BE2C (cell line): Measurements from ENCODE around the gene TNNT3.

Source experiments
- DNase-seq: peaks from one replicate; pipeline ENCODE4 v3.0.0-alpha.2; 2020
- H3K27me3 ChIP-seq: fragments of 250-450 bp; sonication (Bioruptor Pico); 2 replicates; pipeline ENCODE4 v1.5.1; 2020; ENCODE audit warnings: mild to moderate bottlenecking
- H3K36me3 ChIP-seq: fragments of 250-450 bp; sonication (Bioruptor Pico); 2 replicates; pipeline ENCODE4 v1.5.1; 2020; ENCODE audit warnings: mild to moderate bottlenecking
- H3K4me1 ChIP-seq: fragments of 250-450 bp; sonication (Bioruptor Pico); 2 replicates; pipeline ENCODE4 v1.5.1; 2020
- H3K4me3 ChIP-seq: 2 replicates; pipeline ENCODE4 v1.5.1; 2011; ENCODE audit warnings: low read depth, low read length
- H3K9me3 ChIP-seq: fragments of 250-450 bp; sonication (Bioruptor Pico); 2 replicates; pipeline ENCODE4 v1.5.1; 2020
- TF ChIP-seq, protein P1 (sequence below): IDR thresholded peaks from 2 replicates; pipeline ENCODE4 v1.5.1; 2012; ENCODE audit warnings: mild to moderate bottlenecking, low read depth, low read length

The TNNT3 gene

DNA sequence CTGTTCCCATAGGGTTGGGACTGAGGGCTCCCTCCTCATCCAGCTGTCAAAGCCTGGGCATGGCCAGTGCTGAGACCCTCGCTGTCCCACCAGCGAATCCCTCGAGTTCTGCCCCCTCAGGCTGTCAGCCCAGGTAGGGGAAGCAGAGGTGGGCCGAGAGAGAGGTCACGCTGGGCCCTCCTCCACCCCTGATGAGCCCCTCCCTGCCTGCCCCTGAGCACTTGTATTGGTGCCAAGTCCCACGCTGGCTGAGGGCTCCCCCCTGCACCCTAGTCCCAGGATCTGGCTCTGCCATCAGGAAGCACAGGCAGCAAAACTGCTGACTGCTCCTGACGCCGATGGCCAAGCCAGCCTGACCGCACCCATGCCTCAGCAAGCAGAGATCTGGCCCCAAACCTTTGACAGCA lies 31.2 kb upstream of the TNNT3 start:
- no peak overlapping the region for H3K4me3 ChIP-seq
- H3K36me3 ChIP-seq, result no peaks in the 10 kb centered on the region
- H3K4me1 ChIP-seq, result no peaks in the 10 kb centered on the region
- no peak for DNase-seq
- no peaks in the 10 kb centered on the region for H3K27me3 ChIP-seq
- TF ChIP-seq, protein P1, sequence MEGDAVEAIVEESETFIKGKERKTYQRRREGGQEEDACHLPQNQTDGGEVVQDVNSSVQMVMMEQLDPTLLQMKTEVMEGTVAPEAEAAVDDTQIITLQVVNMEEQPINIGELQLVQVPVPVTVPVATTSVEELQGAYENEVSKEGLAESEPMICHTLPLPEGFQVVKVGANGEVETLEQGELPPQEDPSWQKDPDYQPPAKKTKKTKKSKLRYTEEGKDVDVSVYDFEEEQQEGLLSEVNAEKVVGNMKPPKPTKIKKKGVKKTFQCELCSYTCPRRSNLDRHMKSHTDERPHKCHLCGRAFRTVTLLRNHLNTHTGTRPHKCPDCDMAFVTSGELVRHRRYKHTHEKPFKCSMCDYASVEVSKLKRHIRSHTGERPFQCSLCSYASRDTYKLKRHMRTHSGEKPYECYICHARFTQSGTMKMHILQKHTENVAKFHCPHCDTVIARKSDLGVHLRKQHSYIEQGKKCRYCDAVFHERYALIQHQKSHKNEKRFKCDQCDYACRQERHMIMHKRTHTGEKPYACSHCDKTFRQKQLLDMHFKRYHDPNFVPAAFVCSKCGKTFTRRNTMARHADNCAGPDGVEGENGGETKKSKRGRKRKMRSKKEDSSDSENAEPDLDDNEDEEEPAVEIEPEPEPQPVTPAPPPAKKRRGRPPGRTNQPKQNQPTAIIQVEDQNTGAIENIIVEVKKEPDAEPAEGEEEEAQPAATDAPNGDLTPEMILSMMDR, result no peak
- no peaks in the 10 kb centered on the region for H3K9me3 ChIP-seq

DNA sequence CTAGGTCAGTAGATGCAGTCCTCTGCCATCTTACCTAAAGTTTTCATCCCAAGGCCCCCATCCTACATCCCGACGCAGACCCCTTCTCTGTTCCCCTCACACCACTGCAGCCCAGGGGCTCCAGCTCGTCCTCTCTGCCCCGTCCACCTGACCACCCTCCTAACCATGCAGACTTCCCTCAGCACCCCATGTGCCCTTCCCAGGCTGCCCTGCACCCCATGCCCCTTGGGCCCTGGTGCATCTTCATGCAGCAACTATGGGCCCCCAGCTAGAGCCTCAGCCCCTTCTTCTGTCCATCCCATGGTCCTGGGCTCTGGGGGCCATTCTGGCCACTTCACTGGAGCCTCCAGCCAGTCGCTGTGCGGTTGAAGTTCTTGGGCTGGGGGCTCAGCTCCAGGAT lies 30.7 kb upstream of the TNNT3 start:
- Histone ChIP-seq H3K4me1 (no peaks in the 10 kb centered on the region), H3K4me3 (no peak overlapping the region), H3K9me3 (no peaks in the 10 kb centered on the region), H3K36me3 (no peaks in the 10 kb centered on the region), H3K27me3 (no peaks in the 10 kb centered on the region)
- TF ChIP-seq, protein P1, result no peak
- no peak for DNase-seq

DNA sequence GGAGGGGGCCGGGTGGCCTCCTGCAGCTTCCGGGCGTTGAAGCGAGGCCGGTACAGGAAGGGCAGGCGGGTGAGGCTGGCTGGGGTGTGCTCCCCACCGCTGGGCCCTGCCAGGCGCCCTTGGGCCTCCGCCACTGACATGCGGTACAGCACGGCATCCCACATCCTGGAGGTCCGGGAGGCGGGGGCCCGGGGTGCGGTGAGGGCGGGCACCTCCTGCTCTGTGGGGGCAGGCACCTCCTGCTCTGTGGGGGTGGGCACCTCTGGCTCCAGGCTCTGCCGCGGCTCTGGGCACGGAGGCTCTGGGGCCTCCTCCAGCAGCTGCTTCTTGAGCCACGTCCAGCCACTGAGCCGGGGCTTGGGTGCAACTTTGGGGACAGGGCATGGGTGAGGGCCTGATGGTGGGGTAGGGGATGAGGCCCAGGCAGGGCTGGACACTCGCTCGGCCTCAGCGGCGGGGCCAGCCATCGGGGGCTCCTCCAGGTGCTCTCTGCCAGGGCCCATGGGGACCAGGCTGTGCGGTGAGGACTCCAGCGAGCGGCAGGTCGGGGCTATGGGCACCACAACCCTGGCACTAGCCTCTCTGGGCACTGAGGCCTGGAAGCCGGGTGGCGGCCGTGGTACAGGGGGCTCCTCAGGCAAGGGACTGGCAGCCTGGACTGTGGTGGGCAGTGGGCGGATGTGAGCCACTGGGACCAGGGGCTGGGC lies 30.1 kb upstream of the TNNT3 start:
- no peaks in the 10 kb centered on the region for H3K27me3 ChIP-seq
- no peaks in the 10 kb centered on the region for H3K9me3 ChIP-seq
- DNase-seq, result no peak
- no peak overlapping the region for H3K4me3 ChIP-seq
- no peaks in the 10 kb centered on the region for H3K36me3 ChIP-seq
- TF ChIP-seq, protein P1, result no peak
- no peaks in the 10 kb centered on the region for H3K4me1 ChIP-seq

DNA sequence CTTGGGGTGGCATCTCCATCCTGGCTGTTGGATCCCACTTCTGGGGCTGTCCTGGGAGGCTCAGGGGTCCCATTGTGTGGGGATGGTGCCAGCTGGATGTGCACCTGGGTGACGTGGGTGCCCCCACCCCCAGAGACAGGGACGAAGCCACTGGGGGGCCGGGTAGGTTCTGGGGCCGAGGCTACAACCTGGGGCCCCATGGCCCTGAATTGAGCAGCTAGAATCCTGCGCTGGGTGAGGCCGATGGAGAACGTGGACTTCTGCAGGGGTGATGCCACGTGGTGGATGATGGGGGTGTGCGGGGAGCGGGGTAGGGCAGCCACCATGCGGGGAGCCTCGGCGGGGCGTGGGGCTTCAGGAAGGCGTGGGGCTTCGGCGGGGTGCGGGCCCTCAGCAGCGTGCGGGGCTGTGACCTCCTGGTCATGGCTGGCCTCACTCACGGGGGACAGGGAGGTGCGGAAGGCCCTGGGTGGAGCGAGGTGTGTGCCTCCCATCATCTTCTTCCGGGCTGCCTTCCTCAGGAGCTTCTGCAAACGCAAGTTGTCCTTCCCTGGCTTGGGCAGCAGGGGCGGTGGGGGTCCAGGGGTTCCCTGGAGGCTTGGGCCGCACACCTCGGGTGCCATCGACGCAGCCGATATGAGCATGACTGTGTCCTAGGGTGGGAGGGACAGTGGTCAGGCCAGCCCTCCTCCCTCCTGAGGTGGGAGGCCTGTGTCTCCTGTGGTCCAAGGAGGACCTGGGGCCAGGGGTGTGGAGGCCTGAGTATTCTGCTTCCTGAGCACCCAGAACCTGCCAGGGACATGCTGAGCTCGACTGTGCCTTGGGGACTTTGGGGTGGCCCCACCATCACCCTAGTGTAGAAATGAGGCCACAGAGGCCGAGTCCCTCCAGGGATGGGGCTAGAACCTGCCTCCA lies 29.3 kb upstream of the TNNT3 start:
- H3K27me3 ChIP-seq, result no peaks in the 10 kb centered on the region
- no peak for DNase-seq
- no peaks in the 10 kb centered on the region for H3K9me3 ChIP-seq
- H3K36me3 ChIP-seq, result no peaks in the 10 kb centered on the region
- no peaks in the 10 kb centered on the region for H3K4me1 ChIP-seq
- TF ChIP-seq, protein P1, result no peak
- H3K4me3 ChIP-seq, result no peak overlapping the region

DNA sequence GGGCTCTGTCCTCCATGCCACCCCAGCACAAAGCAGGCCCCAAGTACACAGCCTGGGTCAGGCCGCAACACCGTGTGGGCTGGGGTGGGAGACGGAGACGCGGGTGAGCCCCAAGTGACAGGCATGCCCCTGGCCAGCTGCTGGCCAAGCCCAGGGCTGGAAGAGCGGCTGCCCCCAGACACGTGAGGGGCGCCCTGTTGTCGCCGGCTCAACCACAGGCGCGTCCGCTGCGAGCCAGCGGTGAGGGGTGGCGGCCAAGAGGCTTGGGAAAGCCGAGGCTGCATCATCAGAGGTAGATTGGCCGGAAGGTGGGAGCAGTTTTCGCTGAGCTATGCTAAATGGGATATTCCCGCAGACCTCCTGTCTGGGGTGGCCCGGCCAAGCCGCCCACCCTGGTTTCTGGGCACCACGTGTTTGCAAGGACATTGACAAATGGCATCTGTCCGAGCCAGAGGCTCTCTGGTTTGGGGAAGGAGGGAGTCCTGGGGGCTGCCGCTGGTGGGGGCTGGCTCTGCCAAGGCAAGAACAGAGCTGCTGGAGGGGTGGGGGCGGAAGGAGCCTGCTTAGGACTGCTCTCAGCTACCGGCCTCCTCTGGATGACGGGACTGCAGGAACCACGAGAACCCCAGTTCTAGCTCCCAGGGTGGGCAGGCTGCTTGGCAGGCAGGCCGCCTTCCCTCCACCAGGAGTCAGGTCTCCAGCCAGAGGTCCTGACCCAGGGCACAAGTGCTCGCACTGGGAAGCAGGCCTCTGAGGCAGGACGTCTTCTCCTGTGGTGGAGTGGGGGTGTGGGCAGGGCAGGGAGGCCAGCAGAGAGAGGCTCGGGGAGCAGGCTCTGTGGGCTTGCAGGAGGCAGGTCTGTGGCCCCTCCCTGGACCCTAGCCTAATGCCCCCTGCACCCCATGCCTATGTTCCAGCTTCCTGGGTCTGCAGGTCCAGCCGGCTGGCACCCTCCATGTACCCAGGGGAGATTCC lies 28.4 kb upstream of the TNNT3 start:
- H3K36me3 ChIP-seq, result no peaks in the 10 kb centered on the region
- TF ChIP-seq, protein P1, result no peak
- no peaks in the 10 kb centered on the region for H3K27me3 ChIP-seq
- no peak for DNase-seq
- H3K9me3 ChIP-seq, result no peaks in the 10 kb centered on the region
- H3K4me1 ChIP-seq, result no peaks in the 10 kb centered on the region
- no peak overlapping the region for H3K4me3 ChIP-seq
